Measurements from ENCODE around the gene HOXA1.

The HOXA1 gene

DNA sequence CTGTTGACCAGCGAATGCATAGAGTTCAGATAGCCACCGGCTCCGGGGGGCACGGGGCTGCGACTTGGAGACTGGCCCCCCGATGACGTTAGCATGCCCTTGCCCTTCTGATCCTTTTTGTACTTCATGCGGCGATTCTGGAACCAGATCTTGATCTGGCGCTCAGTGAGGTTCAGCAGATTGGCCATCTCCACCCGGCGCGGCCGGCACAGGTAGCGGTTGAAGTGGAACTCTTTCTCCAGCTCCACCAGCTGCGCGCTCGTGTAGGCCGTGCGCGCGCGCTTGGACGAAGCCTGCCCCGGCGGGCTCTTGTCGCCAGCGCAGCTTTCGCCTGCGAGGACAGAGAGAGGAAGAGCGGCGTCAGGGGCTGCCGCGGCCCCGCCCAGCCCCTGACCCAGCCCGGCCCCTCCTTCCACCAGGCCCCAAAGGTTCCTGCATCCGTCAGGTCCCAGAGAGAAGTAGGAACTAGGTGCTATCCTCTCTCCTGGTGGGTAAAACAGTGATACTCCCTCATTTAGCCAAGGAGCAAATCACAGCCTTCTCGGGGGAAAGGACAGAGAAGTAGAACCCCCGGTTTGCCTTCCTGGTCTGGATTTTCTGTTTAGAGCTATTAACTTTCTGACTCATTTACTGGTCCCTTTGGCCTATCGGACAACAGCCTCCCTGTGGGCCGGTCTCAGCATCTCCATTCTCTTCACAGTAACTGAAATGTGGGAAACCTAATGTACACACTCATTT, 12.8 kb upstream of the HOXA1 start:
- Histone ChIP-seq H3K4me1 (ENCODE audit: control insufficient read depth, insufficient read depth, low read length, unreplicated experiment) (no peaks in the 10 kb centered on the region), H3K36me3 (ENCODE audit: insufficient read depth, low read length) (no peaks in the 10 kb centered on the region), H3K79me2 (ENCODE audit: control insufficient read depth, insufficient read depth, low read length, unreplicated experiment) (no peaks in the 10 kb centered on the region), H3K27ac (ENCODE audit: low read depth, low read length) (no peak overlapping the region), H3K27me3 (ENCODE audit: insufficient read depth, low read length) (peaks cover 100% of the 10 kb centered on the region), H3K4me3 (ENCODE audit: low read depth, low read length) (no peak overlapping the region), H2AFZ (ENCODE audit: low read length, unreplicated experiment) (no peak overlapping the region)

DNA sequence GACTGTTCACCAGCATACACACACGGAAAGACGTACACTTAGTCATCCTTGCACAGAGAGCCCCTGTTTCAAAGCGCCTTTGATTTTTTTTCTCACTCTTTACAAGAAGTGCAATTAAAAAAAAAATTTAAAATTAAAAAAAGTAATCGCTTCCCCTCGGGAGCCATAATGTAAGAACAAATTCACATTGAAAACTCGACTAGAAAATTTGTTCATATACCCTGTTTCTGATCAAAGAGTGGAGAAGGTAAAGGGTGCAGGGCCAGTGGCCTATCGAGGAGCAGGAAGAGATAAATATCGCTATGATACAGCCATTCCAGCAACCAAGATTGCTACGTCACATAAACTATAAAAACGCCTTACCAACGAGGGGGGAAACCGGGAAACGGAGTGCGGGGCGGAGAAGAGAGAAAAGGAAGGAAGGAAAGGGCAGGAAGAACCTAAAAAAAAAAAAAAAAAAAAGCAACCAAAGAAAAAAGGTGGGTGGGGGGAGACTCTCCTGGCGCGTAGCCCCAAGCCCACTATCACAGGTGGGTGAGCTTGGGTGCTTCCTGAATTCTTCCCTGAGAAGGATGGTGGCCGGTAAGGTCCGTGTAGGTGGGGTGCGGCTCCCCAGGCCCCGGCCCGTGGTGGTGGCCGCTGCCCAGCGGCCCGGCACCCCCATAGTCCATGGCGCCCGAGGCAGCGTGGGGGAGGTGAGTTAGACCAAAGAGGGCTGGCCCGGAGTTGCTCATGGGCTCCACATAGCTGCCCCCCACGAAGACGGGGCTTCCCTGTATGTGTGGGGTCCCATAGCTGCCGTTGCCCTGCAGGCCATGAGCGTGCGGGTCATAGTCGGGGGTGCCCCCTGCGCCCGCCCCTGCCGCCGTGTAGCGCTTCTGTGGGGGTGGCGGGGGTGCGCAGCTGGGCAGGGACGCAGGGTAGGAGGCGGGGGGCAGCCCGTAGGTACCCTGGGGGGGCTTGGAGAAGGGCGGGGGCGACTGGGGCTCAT, 11.9 kb upstream of the HOXA1 start:
- Histone ChIP-seq H3K79me2 (ENCODE audit: control insufficient read depth, insufficient read depth, low read length, unreplicated experiment) (no peaks in the 10 kb centered on the region), H3K4me3 (ENCODE audit: low read depth, low read length) (no peak overlapping the region), H3K27me3 (ENCODE audit: insufficient read depth, low read length) (peaks cover 100% of the 10 kb centered on the region), H3K27ac (ENCODE audit: low read depth, low read length) (no peak overlapping the region), H2AFZ (ENCODE audit: low read length, unreplicated experiment) (no peak overlapping the region), H3K4me1 (ENCODE audit: control insufficient read depth, insufficient read depth, low read length, unreplicated experiment) (no peaks in the 10 kb centered on the region), H3K36me3 (ENCODE audit: insufficient read depth, low read length) (no peaks in the 10 kb centered on the region)

- no peaks in the 10 kb centered on the region for H3K36me3 ChIP-seq (ENCODE audit: insufficient read depth, low read length)
- no peaks in the 10 kb centered on the region for H3K79me2 ChIP-seq (ENCODE audit: control insufficient read depth, insufficient read depth, low read length, unreplicated experiment)
- peak overlapping the region; percentile 54; the same call in 1 of the 2 replicates for H3K4me3 ChIP-seq (ENCODE audit: low read depth, low read length)
- no peaks in the 10 kb centered on the region for H3K4me1 ChIP-seq (ENCODE audit: control insufficient read depth, insufficient read depth, low read length, unreplicated experiment)
- H2AFZ ChIP-seq (ENCODE audit: low read length, unreplicated experiment): no peak overlapping the region
- no peak overlapping the region for H3K27ac ChIP-seq (ENCODE audit: low read depth, low read length)
- H3K27me3 ChIP-seq (ENCODE audit: insufficient read depth, low read length): peaks cover 100% of the 10 kb centered on the region
Measured at GRCh38 chr7:27106901-27107240, 11.1 kb upstream of the HOXA1 start.

- Histone ChIP-seq H2AFZ (ENCODE audit: low read length, unreplicated experiment) (no peak overlapping the region), H3K36me3 (ENCODE audit: insufficient read depth, low read length) (no peaks in the 10 kb centered on the region), H3K4me1 (ENCODE audit: control insufficient read depth, insufficient read depth, low read length, unreplicated experiment) (no peaks in the 10 kb centered on the region), H3K4me3 (ENCODE audit: low read depth, low read length) (peak overlapping the region; percentile 54; the same call in 1 of the 2 replicates), H3K79me2 (ENCODE audit: control insufficient read depth, insufficient read depth, low read length, unreplicated experiment) (no peaks in the 10 kb centered on the region), H3K27me3 (ENCODE audit: insufficient read depth, low read length) (peaks cover 100% of the 10 kb centered on the region), H3K27ac (ENCODE audit: low read depth, low read length) (no peak overlapping the region)
Measured at GRCh38 chr7:27106181-27106900, 10.5 kb upstream of the HOXA1 start.

DNA sequence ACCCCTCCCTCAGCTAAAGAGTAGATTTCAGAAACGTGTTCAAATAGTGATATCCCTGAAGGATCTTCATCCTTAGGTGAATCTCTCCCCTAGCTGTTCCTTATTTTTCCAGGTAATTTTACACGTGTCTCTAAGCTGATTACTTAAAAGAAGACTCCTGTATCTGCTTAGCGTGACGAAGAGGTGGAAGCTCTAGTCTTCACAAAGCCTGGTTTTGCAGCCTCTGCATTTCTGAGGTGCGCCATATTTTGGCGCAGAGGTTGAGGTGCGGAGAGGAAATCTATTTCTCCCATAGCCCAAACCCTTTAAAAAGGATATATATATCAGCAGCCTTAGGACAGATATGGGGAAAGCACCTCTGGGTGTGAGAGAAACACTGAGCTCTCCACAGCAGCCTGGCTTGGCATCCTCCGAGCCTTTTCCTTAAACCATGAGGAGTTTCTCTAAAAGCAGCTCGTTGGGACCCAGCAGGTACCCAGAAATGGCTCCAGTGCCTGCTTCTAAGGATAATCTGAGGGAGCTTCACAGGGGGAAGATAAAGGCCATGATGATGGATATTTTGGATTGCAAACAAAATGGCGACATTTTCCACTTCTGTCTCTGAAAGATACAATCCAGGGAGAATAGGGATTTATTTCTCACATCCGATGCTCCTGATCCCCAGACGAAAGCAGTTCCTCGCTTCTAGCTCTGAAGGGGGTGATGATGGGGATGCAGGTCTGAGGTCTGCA, 9.7 kb upstream of the HOXA1 start:
- Histone ChIP-seq H3K4me3 (ENCODE audit: low read depth, low read length) (no peak overlapping the region), H3K27me3 (ENCODE audit: insufficient read depth, low read length) (peaks cover 100% of the 10 kb centered on the region), H3K36me3 (ENCODE audit: insufficient read depth, low read length) (no peaks in the 10 kb centered on the region), H3K79me2 (ENCODE audit: control insufficient read depth, insufficient read depth, low read length, unreplicated experiment) (no peaks in the 10 kb centered on the region), H3K27ac (ENCODE audit: low read depth, low read length) (no peak overlapping the region), H3K4me1 (ENCODE audit: control insufficient read depth, insufficient read depth, low read length, unreplicated experiment) (no peaks in the 10 kb centered on the region), H2AFZ (ENCODE audit: low read length, unreplicated experiment) (no peak overlapping the region)

- H3K4me3 ChIP-seq (ENCODE audit: low read depth, low read length): no peak overlapping the region
- no peaks in the 10 kb centered on the region for H3K4me1 ChIP-seq (ENCODE audit: control insufficient read depth, insufficient read depth, low read length, unreplicated experiment)
- H3K27me3 ChIP-seq (ENCODE audit: insufficient read depth, low read length): peaks cover 100% of the 10 kb centered on the region
- no peak overlapping the region for H3K27ac ChIP-seq (ENCODE audit: low read depth, low read length)
- no peak overlapping the region for H2AFZ ChIP-seq (ENCODE audit: low read length, unreplicated experiment)
- no peaks in the 10 kb centered on the region for H3K36me3 ChIP-seq (ENCODE audit: insufficient read depth, low read length)
- no peaks in the 10 kb centered on the region for H3K79me2 ChIP-seq (ENCODE audit: control insufficient read depth, insufficient read depth, low read length, unreplicated experiment)
Measured at GRCh38 chr7:27104341-27105058, 8.7 kb upstream of the HOXA1 start.

GRCh38 chr7:27103489-27104226, 7.9 kb upstream of the HOXA1 start:
- Histone ChIP-seq H3K27ac (ENCODE audit: low read depth, low read length) (no peak overlapping the region), H2AFZ (ENCODE audit: low read length, unreplicated experiment) (no peak overlapping the region), H3K4me1 (ENCODE audit: control insufficient read depth, insufficient read depth, low read length, unreplicated experiment) (no peaks in the 10 kb centered on the region), H3K27me3 (ENCODE audit: insufficient read depth, low read length) (peaks cover 100% of the 10 kb centered on the region), H3K4me3 (ENCODE audit: low read depth, low read length) (peak overlapping the region; percentile 32; the same call in 1 of the 2 replicates), H3K36me3 (ENCODE audit: insufficient read depth, low read length) (no peaks in the 10 kb centered on the region), H3K79me2 (ENCODE audit: control insufficient read depth, insufficient read depth, low read length, unreplicated experiment) (no peaks in the 10 kb centered on the region)

GRCh38 chr7:27102581-27103442, 7.0 kb upstream of the HOXA1 start, which contains the start of gene HOXA2:
HOXA2 (minus strand) TSS chr7:27102683; CDS start chr7:27102500, 183 bp downstream.
- Histone ChIP-seq H3K4me3 (ENCODE audit: low read depth, low read length) (peak within 1 kb of the TSS; percentile 32; the same call in 1 of the 2 replicates), H3K4me1 (ENCODE audit: control insufficient read depth, insufficient read depth, low read length, unreplicated experiment) (peaks cover 3% of the 10 kb centered on the region), H3K79me2 (ENCODE audit: control insufficient read depth, insufficient read depth, low read length, unreplicated experiment) (no peaks in the 10 kb centered on the region), H3K27ac (ENCODE audit: low read depth, low read length) (no peak within 1 kb of the TSS), H3K27me3 (ENCODE audit: insufficient read depth, low read length) (peaks cover 100% of the 10 kb centered on the region), H2AFZ (ENCODE audit: low read length, unreplicated experiment) (no peak within 1 kb of the TSS), H3K36me3 (ENCODE audit: insufficient read depth, low read length) (no peaks in the 10 kb centered on the region)

Measured in ACC112 (cell line).